Measurements from ENCODE around the gene FAM3B. TPM values are rescaled to one million over a fixed set of nuclear protein-coding genes. Genes with fewer than 3 reads are reported as not detected.

Gene FAM3B
- total RNA-seq, 4 donors from 2014 or later, result not detected

DNA sequence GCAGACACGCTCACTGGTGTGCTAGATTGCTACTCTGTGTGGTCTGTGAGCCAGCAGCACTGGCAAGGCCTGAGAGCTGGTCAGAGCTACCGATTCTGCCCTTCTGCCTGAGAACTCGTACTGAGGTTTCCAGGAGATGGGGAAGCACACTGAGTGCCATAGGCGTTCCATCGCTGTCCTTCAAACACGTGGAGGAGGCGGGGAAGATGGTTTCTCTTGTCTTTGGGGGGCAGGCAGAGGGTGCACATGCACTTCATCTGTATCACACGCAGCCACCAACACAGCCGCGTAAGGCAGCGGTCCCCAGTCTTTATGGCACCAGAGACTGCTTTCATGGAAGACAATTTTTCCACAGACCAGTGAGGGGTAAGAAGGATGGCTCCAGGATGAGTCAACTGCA lies 85.6 kb downstream of the FAM3B start:
- Histone ChIP-seq H3K36me3 (no peaks in the 10 kb centered on the region), H3K27me3 (no peaks in the 10 kb centered on the region), H3K4me3 (no peak overlapping the region), H3K9me3 (no peaks in the 10 kb centered on the region), H3K4me1 (no peaks in the 10 kb centered on the region), H3K27ac (no peak overlapping the region)
- TF ChIP-seq, protein P1, sequence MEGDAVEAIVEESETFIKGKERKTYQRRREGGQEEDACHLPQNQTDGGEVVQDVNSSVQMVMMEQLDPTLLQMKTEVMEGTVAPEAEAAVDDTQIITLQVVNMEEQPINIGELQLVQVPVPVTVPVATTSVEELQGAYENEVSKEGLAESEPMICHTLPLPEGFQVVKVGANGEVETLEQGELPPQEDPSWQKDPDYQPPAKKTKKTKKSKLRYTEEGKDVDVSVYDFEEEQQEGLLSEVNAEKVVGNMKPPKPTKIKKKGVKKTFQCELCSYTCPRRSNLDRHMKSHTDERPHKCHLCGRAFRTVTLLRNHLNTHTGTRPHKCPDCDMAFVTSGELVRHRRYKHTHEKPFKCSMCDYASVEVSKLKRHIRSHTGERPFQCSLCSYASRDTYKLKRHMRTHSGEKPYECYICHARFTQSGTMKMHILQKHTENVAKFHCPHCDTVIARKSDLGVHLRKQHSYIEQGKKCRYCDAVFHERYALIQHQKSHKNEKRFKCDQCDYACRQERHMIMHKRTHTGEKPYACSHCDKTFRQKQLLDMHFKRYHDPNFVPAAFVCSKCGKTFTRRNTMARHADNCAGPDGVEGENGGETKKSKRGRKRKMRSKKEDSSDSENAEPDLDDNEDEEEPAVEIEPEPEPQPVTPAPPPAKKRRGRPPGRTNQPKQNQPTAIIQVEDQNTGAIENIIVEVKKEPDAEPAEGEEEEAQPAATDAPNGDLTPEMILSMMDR (IDR thresholded peaks at IDR 0.05 in 4 of 5, conservative IDR thresholded peaks at IDR 0.05 in 1 of 5), result no peak
- in situ Hi-C loops (cut with MboI; ENCODE audit: low sequenced_read_pairs in 4 of 4), result no loop called here
- intact Hi-C loops (cut with DNase I; ENCODE audit: low total_unique reads), result no loop called here
- DNase-seq (no peak), ATAC-seq (no peak)

DNA sequence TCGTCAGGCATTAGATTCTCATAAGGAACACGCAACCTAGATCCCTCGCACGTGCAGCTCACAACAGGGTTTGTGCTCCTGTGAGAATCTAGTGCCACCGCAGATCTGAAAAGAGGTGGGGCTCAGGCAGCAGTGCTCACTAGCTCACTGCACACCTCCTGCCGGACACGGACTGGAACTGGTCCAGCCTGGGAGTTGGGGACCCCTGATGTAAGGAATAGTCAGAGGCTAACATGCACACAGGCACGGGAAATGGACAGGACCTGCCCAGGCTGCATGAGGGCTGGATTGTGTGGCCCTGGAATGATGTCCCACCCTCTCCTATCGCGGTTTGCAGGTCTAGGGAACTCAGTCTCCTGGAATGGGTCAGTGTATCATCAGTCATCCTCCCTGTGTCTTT lies 86.2 kb downstream of the FAM3B start:
- Histone ChIP-seq H3K9me3 (no peaks in the 10 kb centered on the region), H3K4me1 (no peaks in the 10 kb centered on the region), H3K36me3 (no peaks in the 10 kb centered on the region), H3K27me3 (no peaks in the 10 kb centered on the region), H3K4me3 (no peak overlapping the region), H3K27ac (no peak overlapping the region)
- intact Hi-C loops (cut with DNase I; ENCODE audit: low total_unique reads), result no loop called here
- ATAC-seq (no peak), DNase-seq (no peak)
- in situ Hi-C loops (cut with MboI; ENCODE audit: low sequenced_read_pairs in 4 of 4), result no loop called here
- no peak for TF ChIP-seq POLR2A (IDR thresholded peaks at IDR 0.05)
- TF ChIP-seq, protein P1 (IDR thresholded peaks at IDR 0.05 in 4 of 5, conservative IDR thresholded peaks at IDR 0.05 in 1 of 5), result no peak

DNA sequence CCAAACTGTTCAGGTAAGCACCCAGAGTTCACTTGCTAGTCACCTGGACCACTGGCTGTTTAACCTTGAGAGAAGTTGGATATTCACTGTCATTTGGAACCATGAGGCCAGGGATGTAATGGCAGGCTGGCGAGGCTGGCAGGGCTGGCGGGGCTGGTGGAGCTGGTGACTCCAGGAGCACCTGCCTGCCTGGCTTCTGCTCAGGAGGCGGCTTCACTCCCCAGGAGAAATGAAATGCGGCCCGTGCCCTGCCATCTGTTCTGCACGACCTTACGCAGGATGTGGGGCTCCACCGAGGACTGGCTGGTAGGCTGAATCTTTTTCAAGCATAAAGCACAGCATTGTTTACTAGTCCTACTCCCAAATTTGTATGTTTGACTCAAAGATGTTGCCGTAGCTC lies 86.7 kb downstream of the FAM3B start:
- H3K4me1 ChIP-seq, result no peaks in the 10 kb centered on the region
- H3K36me3 ChIP-seq, result no peaks in the 10 kb centered on the region
- in situ Hi-C loops (cut with MboI; ENCODE audit: low sequenced_read_pairs in 4 of 4) (no loop called here), intact Hi-C loops (cut with DNase I; ENCODE audit: low total_unique reads) (no loop called here)
- no peak for TF ChIP-seq POLR2A (IDR thresholded peaks at IDR 0.05)
- TF ChIP-seq, protein P1 (IDR thresholded peaks at IDR 0.05 in 4 of 5, conservative IDR thresholded peaks at IDR 0.05 in 1 of 5), result no peak
- H3K4me3 ChIP-seq, result no peak overlapping the region
- DNase-seq (no peak), ATAC-seq (no peak)
- no peak overlapping the region for H3K27ac ChIP-seq
- H3K27me3 ChIP-seq, result no peaks in the 10 kb centered on the region
- no peaks in the 10 kb centered on the region for H3K9me3 ChIP-seq

DNA sequence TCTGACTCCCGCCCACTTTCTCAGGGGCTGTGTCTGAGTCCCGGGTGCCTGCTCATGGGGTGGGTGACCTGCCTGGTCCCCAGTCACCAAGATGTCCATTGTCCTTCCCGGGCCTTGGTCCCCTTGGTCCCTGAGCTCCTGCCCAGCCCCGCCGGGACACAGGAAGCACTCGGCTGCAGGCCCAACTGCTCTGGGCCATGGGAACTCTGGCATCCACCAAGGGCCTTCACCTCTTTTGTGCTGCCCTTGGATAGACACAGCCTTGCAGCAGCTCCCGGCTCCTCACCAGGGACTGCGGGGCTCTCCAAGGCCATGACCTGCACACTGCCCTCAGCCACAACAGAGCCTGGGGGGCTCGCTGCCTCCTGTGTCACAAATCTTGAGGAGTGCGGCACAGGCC lies 87.4 kb downstream of the FAM3B start:
- intact Hi-C loops (cut with DNase I; ENCODE audit: low total_unique reads), result no loop called here
- in situ Hi-C loops (cut with MboI; ENCODE audit: low sequenced_read_pairs in 4 of 4), result no loop called here
- DNase-seq, result no peak

DNA sequence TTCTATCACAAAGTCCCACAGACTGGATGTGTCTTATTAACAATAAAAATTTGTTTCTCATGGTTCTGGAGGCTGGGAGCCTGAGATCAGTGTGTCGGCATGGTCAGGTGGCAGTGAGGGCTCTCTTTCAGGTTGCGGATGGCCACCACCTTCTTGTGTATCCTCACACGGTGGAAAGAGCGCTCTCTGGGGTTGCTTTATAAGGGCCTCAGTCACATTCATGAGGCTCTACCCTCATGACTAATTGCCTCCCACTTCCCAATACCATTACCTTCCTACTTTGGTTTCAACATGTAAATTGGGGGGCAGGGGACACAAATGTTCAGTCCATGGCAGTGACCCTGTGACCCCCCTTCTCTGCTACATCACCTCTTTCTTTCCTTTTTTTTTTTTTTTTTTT lies 88.7 kb downstream of the FAM3B start:
- in situ Hi-C loops (cut with MboI; ENCODE audit: low sequenced_read_pairs in 4 of 4), result no loop called here
- Histone ChIP-seq H3K27ac (no peak overlapping the region), H3K27me3 (no peaks in the 10 kb centered on the region), H3K9me3 (no peaks in the 10 kb centered on the region), H3K4me3 (no peak overlapping the region), H3K36me3 (no peaks in the 10 kb centered on the region), H3K4me1 (no peaks in the 10 kb centered on the region)
- TF ChIP-seq, protein P1 (IDR thresholded peaks at IDR 0.05 in 4 of 5, conservative IDR thresholded peaks at IDR 0.05 in 1 of 5), result no peak
- no peak for TF ChIP-seq POLR2A (IDR thresholded peaks at IDR 0.05)
- intact Hi-C loops (cut with DNase I; ENCODE audit: low total_unique reads), result no loop called here
- no peak for DNase-seq
- ATAC-seq, result no peak

More for the DNA sequence above, 87.4 kb downstream of the FAM3B start:
- no peaks in the 10 kb centered on the region for H3K9me3 ChIP-seq
- no peak overlapping the region for H3K4me3 ChIP-seq
- no peaks in the 10 kb centered on the region for H3K27me3 ChIP-seq
- no peaks in the 10 kb centered on the region for H3K4me1 ChIP-seq
- H3K36me3 ChIP-seq, result no peaks in the 10 kb centered on the region
- no peak overlapping the region for H3K27ac ChIP-seq
- no peak for ATAC-seq
- TF ChIP-seq, protein P1 (IDR thresholded peaks at IDR 0.05 in 4 of 5, conservative IDR thresholded peaks at IDR 0.05 in 1 of 5), result no peak

Data from gastrocnemius medialis (tissue), 4 donors.